Activated CD8-positive, alpha-beta memory T cell treated with anti-CD3 and anti-CD28 coated beads, Interleukin-2, amount 50 U/mL, for 24 hours (primary cell): ENCODE results near the gene KRT33A.

ENCODE experiments used
- DNase-seq: peaks from one replicate; pipeline ENCODE4 v3.0.0-alpha.2; 2020; ENCODE audit errors: extremely low read depth

The KRT33A gene

GRCh38 chr17:41329279-41329948, 21.2 kb downstream of the KRT33A start:
- DNase-seq: no peak

DNA sequence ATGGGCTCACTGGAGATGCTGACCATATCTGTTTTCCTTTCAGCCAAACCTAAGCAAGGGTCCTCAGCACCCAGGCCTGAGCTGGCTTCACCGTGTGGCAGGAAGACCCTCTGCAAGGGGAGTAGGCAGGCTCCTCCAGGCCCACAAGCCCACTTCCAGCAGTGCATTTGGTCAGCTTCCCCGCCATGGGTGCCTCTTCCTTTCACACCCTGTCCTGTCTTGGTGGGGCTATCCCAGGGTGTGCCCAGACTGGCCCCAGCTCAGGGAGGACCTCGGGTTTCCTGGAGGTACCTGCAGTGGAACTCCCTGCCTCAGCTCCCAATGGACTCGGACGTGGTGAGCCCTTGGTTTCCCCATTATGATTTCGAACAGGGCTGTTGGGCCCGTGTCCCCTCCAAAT, 22.4 kb downstream of the KRT33A start:
- DNase-seq: no peak

- DNase-seq: no peak
Measured at GRCh38 chr17:41327411-41328120, 23.1 kb downstream of the KRT33A start.

- no peak for DNase-seq
Measured at GRCh38 chr17:41326173-41327145, 24.2 kb downstream of the KRT33A start.

DNA sequence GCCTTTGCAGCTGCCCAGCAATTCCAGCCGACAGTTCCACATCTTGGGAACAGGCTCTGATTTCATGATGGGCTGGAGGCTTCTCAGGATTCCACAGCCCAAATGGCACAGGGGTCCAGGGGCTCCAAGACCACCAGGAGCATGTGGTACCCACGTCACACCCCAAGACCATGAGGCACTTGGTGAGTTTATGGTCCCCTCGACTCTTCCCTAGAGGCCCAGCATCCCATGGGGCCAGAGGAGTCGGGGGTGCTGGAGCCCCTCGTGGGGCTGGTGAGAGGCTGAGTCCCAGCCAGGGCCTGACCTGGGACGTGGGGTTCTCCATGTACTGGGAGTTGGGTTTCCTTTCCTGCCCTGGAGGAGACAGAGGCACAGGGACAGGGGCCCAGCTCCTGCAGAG, 25.0 kb downstream of the KRT33A start:
- no peak for DNase-seq

DNA sequence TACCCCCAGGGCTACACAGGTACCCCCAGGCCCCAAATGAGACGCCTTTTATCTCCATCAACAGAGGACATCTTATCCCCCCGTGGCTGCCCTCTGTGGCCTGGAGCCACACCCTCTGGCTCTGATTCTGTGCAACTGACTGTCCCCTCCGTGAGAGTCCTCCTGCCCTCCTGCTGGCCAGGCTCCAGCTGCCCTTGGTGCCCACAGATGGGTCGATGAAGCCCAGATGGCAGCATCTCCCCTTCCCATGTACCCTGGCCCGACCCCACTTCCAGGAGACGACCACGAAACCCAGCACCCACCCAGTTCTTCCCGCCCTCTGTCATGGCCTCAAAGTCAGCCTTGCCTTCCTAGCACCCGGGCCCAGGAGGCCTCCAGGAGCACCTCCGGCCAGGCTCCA, 25.5 kb downstream of the KRT33A start:
- no peak for DNase-seq

DNA sequence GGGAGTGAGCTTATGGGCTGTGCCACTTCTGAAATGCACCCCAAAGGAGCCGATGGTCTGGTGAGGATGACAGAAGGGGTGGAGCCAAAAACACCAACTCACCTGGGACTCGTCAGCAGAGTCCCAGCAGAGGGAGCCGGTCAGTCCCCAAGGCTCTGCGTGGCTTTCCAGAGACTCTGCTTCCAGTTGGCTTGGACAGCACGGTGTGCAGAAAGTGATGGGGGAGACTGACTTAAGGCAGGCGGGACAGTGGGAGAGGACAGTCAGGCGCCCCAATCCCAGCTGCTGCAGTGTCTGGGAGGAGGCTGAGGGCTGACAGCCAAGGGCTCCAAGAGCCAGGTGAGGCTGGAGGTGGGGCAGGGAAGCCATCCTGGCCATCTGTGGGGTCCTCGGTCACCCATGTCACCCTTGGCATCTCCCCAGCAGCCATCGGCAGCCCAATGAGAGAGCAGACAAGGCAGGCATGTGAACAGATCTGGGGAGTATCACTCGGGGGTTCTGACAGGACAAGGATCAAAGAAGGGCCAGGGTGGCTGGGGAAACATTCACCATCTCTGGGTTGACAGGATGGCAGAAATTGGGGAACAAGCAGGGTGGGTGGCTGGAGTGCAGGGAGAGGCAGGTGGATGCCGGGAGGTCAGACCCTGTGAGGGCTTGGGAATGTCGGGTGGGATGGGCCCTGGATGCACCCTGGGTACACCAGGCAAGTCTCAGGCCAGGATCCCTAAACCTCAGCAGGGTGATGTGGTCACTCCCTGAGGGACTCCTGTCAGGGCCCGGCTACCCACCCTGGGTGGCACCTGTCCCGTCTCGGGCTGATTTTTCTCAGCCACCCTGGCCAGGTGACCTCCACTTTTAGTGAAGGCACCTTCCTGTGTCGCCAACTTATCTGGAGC, 26.2 kb downstream of the KRT33A start:
- no peak for DNase-seq

DNA sequence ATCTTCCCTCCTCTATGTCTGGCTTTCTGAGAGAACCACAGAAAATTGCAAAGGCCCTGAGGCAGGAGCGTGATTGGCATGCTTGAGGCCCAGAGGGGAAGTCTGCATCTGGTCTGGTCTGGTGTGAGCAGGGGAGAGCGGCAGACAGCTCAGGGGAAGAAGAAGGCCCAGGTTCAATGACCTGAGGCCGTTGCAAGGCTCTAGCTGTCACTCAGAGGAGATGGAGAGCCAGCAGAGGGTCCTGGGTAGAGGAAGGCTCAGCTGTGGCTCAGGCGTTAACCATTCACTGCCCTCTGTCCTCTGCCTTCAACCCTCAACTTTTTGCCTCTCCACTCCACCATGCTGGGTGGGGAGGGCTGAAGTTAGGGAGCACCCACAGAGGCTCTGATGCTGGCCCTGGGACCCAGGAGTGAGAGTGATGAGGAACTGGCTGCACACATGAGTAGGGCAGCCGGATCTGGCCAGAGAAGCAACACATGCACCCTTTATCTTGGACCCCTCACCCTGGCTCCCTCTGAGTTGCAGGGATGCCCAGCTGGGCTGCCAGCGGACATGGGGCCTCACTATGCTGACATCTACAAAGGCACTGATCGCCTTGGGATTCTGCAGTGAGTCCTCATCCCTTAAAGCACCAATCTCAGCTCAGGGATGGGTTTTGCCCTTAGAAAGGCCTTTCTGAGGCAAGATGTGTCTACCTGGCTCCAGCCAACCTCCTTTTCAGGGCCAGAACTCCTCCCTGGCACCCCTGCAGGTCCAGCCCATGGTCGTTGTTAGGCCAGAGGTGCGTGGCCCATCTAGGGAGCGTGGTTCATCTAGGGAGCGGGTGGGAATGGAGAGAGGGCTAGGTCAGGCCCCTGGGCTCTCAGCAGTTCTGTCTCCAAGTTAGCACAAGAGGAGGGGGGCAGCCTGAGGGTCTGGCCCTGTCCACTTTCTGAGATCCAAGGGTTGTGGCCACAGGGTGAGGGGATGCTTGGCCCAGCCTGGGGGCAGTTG, 27.4 kb downstream of the KRT33A start:
- no peak for DNase-seq

GRCh38 chr17:41322094-41322902, 28.3 kb downstream of the KRT33A start:
- no peak for DNase-seq

- no peak for DNase-seq
Measured at GRCh38 chr17:41318231-41318630, 32.4 kb downstream of the KRT33A start.

- no peak for DNase-seq
Measured at GRCh38 chr17:41315814-41316445, 34.7 kb downstream of the KRT33A start.

GRCh38 chr17:41315204-41315794, 35.3 kb downstream of the KRT33A start, which contains the start of gene KRTAP17-1:
Gene KRTAP17-1, minus strand, starts transcription at chr17:41315710. Its CDS starts 60 bp downstream, at chr17:41315650.
- no peak for DNase-seq

DNA sequence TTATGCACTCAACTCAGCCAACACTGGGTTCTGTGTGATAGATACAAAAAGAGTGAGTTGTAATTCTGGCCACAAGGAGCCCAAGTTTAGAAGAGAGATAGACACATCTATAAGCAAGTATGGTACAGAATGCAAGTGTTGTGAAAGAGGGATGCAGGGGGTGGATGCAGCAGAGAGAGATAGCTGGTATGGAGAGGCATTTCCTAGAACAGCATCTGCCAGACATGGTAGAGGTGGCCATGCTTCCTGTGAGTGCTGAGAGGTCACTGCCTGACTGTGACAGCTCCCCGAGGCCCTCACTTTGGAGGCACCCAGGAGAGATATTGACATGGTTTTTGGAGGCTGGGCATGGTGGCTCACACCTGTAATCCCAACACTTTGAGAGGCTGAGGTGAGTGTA, 39.5 kb downstream of the KRT33A start:
- DNase-seq: no peak

DNA sequence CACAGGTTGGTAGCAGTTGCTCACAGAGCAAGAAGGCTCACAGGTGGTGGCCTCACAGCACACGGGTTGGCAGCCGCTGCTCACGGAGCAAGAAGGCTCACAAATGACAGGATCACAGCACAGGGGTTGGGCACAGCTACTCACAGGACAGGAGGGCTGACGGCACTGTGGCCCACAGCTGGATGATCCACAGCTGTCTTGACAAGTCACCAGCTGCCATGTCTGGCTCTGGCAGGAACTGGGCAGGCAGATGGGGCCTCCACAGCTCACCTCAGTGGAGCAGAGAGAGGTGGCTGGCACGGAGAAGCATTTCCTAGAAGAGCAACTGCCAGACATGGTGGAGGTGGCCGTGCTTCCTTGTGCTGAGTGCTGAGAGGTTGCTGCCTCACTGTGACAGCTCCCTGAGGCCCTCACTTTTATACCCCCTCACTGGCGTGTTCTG, 41.7 kb downstream of the KRT33A start, which contains the start of gene KRTAP16-1:
Gene KRTAP16-1 (minus strand): TSS at position 392 of the 442 bp plus-strand sequence. CDS start 56 bp downstream, at position 336.
- DNase-seq: no peak

- no peak for DNase-seq
Measured at GRCh38 chr17:41308251-41308917, 42.2 kb downstream of the KRT33A start.

GRCh38 chr17:41307647-41308046, 43.0 kb downstream of the KRT33A start:
- no peak for DNase-seq

- DNase-seq: no peak
Measured at GRCh38 chr17:41304091-41304490, 46.5 kb downstream of the KRT33A start.
